HCEC 1CT (cell line): ENCODE data around the gene NTRK2.

Source experiments
- DNase-seq: peaks from one replicate; pipeline ENCODE4 v3.0.0-alpha.2; 2017

The NTRK2 gene

DNA sequence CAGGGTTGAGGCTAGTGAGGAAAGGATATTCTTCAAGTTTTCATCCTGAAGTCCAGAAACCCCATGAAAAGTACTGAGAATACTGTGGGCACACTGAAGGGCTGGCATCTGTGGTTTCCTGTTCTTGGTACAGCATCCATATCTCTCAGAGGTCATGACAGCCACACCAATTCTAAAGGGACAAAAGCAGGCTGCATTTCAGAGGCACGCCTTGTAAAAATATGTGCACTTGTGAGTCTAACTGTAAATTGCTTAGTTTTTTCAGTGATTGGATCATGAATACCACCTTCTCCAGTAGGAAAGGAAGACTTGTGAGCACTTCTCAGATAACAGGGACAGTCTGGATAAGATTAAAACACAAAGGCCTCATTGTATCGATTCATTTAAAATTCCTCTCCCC, 230.9 kb downstream of the NTRK2 start:
- no peak for DNase-seq

DNA sequence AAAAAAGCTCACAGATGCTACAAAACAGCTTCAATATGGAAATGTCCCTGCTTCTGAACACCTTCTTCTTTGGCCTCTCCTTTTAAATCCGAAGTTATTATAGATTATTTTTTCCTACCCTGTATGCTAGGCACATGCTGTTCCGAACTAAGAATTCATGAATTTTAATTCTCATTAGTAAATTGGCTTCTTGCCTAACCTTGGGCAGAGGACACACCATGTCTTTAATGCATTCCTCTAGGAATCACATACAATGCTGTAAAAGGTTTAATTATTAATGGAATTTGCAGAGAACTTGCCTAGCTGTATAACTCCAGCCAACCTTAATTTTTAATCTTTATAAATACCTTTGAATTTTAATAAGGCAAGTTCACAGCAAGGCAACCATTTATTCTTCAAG, 234.4 kb downstream of the NTRK2 start:
- DNase-seq: no peak

DNA sequence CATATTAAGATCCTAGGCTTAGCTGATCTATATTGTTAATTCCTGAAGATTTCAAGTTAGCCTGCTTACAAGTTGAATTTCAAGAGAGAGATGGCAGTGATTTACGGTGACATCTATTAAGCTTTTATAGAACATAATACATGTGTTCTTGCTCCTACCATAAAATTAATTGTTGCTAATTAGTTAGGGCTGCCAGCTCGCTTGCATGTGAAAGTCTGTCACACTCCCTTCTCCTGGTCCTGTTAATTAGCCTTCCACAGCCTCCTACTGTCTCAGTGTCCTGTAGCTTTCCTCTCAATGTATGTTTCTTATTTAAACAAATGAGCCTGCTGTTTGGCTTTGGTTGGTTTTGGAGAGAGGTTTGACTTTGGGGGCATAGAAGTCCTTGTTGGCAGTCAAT, 247.2 kb downstream of the NTRK2 start:
- DNase-seq: no peak

DNA sequence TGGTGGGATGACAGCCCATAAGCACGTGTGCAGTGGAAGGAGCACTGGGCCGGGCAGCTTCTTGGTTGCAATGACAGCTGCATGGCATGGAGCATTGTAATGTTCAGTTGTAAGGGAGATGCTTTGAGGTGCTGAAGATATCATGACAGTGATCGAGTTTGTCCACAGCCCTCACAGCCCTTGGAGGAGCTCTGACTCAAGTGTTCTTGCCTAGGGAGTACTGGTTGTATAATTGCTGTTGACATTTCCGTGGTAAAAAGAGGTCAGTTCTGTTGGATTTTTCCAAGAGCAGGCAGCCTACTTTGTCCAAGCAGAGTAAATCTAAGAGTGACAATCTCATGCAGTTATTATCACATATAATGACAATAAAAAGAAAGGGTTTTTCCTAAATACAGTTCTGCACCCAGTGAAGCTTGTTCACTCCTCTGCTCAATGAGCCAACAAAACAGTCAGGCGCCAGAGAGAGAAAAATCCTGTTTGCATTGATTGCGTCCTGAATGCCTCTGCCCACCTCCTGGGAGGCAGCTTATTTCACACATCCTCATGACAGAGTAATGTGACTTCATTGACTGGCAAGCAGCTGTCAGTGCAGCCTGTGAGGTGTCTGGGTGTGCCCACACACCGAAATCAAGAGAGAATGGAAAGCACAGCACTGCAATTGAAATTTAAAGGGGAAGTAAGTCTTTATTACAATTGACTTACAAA, 248.0 kb downstream of the NTRK2 start:
- no peak for DNase-seq

DNA sequence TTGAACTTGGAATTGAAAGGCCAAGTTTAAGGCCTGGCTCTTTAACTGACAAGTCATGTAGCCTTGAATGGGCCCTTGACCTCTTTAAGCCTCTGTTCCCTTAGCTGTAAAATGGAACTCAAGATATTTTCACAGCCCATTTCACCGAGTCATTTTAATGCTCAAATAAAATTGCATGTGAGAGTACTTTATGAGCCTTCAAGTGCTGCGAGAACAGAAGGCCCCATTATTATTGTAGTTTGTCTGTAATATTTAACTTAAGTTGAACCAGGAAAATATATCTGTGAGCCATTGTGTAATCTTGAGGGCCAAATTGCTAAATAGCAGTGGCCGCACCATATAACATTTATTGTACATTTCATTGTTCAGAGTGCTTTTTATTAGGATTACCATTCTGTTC, 249.9 kb downstream of the NTRK2 start:
- no peak for DNase-seq

DNA sequence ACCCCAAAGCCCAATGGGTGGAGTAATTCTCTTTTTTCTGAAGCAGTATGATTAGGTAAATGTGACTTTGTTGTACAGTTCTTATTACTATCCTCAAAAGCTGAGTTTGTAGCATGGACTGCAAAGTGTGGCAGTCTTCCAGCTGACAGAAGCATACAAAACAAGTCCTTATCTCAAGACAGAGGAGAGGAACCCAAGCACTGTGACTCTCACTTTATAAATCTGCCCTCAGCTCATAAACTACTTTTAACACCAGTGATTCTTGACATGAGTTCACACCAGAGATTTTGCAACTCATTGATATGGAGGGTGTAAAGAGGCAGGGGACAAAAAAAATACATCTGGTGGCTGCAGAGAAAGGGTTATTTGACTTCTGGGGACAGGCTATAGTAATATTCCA, 251.6 kb downstream of the NTRK2 start:
- no peak for DNase-seq

DNA sequence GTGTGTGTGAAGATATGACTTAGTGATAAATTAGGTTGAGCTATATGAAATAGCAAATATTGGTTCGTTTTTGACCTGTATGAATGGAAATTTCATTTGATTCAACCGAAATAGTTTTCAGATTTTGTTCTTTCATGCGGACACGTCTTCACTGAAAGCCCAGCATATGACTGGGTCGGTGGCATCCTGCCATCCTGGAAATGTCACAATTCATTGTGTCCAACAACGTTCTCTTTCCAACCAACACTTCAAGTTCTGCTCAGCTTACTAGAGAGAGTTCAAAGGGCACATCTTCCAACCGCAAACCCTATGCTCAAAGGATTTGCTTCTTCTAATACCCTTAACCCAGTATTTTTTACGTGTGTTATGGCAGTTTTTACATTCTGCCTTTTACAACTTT, 252.5 kb downstream of the NTRK2 start:
- no peak for DNase-seq

DNA sequence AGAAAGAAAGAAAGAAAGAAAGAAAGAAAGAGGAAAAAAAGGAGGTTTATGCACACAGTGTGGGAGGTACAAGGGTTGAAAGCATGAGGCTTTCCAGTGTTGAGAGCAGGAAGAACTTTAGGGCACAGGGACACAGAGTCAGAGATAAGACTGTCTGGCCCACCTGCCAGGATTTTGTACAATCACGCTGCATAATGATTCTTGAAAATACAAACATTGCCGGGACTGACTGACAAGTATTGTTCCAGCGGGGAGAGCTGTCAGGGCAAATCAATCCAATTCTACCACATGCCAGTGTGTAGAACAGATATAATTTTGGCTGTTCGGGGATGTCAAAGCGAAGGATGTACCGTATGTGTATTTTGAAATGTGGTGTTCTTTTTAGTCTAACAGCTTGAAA, 254.7 kb downstream of the NTRK2 start:
- DNase-seq: no peak

DNA sequence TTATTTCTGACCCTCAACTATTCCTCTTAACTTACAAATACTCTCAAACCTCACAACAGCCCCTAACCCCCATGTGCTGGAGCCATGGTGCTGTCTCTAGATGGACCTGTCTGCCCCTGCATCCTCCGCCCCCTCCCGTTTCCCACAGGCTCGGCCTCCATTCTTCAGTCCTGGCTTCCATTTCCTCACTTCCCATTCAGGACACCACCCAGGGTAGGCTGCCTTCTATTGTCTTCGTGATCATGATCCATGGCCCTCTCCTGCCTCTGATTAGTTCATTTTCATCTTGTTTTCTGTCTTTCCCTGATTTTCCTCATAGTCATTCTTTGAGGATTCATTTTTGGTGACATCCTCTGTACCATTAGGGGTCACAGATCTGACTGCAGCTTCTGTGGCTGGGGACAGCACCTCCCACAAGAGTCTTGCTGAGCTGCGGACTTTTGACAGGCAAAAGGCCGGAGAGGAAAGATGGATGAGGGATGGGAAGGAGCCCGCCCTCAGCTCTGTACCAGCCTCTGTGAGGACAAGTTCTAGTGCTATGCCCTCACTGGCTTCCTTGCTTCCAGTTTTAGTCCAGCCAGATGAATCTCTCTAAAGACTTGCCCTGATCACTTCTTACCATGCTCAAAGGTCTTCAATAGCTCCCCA, 255.8 kb downstream of the NTRK2 start:
- DNase-seq: no peak

DNA sequence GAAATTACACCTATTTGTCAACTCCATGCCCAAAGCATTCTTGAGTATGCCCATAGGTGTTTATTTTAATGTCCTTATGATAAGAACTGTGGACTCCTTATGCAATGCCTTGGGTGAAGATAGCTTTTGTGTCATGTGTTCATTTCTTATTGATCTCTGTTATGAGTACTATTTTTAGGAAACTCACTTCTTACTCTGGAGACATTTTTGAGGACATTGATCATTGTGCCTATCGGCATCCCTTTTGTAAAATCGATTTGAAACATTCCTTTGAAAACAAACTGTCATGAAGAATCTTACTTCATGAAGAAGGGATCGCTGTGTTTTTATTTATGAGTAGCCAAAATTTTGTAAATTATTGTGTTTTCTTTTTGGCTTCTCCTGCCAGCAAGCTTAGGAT, 257.3 kb downstream of the NTRK2 start:
- DNase-seq: no peak

DNA sequence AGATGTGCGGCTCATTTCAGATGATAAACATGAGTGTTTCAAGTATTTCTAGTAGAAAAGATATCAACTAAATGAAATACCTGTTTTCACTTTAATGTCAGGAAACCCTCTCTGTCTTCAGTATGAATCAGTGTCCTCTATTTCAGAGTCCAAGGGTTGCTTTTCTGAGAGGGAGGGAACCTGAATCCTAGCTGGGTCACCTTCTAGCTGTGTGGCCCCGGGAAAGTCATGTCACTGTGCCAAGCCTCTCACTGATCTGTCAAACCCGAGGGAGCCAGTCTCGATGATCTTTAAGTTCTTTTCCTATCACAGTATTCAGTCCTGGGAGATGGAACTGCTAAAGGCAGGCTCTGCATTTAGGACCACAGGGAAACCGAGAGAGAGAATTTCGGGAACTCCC, 258.9 kb downstream of the NTRK2 start:
- DNase-seq: no peak

DNA sequence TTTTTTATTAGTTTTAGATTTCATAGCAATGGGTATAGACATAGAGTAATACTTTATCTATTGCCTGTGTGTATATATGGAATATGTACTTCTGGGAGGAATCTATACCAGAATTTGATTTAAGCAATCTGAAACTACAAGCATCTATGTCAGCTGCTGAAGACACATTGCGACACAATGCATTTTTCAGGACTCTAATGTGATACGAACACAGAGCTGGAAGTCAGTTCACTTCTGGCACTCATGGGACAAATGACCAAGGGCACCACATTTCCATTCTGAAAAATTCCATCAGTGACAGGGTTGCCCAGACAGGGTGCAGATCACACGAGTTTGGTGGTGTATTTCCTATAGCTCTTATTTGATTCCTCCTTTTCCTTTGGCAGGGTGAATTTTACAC, 259.5 kb downstream of the NTRK2 start:
- no peak for DNase-seq

DNA sequence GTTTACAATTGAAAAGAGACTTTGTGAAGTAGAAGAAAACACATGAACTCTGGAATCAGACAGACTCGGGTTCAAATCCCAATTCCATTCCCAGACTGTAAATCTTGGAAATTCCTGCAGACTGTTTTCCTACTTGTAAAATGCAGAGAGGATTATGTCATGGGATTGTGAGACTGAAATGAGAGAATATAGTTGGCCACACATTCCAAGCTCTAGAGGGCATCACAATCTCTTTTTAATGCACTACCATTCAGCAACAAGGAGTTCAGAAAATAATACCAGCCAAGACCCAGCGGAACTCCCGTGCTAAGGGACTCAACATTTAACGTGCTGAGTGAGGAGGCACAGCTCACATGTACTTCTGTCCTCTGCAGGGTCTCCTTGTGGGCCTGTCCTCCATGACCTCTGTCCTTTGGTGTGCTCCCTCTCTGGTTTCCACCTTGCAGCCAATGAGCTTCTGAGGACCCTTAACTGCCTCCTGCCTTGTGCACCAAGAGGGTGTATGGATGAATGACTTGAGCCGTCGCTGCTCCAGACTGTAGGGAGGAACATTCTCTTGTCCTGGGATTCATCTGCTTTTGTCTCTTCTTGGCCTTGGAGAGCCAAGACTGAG, 263.5 kb downstream of the NTRK2 start:
- no peak for DNase-seq

DNA sequence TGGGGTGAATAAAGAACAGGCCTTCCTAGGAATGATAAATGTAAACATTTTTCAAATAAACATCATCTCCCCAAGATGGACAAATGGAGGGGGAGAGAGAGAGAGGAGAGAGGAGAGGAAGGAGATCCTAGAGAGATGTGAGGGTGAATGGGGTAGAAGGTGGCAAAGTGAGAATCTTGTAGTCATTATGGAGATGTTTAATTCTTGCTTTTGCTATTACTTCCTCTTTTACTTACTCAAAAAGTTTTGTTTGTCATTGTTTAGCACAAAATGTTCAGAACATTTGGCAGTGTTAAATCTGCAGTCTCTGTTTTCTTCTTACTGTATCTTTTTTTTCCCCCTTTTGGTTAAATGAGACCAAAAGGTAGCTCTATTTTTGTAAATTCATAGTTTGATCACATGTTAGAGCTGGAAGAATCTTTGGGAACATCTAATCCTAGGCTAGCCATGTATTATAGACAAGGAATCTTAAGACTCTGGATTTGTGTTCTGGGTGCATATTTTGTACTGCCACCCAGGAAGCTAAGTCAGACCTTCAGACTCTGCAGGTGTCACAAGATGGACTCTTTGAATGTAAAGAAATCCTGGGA, 266.1 kb downstream of the NTRK2 start:
- no peak for DNase-seq

DNA sequence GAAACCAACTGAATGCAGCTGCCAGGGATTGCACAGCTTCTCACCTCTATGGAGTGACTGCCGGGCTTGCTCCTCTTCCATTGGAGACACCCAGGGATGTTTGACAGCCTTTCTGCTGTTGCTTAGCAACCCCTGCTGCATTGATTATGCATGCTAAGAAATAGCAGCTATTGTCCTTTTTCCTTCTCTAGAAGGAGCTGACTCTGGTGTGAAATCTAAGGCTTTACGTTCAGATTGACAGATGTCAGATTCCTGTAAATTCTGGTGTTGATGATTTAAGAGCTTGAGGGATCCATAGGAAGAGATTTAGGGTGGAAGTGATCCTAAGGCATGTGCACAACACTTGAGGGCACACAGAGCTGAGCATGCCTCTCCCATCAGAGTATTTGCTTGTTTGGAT, 267.7 kb downstream of the NTRK2 start:
- no peak for DNase-seq

DNA sequence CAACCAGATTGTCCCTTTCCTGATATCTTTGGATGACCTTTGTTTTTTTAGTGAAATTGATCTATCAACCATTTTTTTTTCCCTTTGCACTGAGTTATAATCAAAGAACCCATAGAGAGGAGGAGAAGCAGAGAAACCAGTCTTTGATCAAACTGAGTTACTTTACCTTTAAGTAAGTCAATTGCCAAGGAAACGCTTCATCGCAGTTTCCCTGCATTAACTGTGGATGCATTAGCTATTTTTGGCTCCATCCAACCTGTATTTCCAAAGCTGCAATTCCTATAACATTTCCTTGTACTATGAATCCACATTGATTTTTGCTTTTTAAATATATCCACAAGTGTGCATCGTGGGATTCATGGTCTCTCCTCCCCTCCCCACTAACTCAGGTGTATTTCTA, 268.1 kb downstream of the NTRK2 start:
- DNase-seq: no peak

DNA sequence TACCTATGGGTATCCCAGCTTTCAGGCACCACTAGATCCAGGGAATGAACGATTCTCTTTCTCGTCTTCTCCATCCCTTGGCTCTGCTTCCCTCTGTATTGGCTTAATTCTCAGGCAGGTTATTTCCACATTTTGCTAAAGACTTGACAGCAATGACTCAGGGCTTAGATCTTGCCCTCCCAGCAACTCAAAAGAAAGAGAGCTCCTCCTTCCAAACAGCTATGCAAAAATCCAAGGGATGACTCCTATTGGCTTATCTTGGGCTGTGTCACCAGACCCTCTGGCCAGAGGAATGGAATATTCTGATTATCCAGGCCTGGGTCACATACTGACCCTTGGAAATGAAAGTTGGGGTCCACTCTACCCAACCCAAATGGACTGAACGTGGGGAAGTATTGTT, 270.2 kb downstream of the NTRK2 start:
- no peak for DNase-seq

DNA sequence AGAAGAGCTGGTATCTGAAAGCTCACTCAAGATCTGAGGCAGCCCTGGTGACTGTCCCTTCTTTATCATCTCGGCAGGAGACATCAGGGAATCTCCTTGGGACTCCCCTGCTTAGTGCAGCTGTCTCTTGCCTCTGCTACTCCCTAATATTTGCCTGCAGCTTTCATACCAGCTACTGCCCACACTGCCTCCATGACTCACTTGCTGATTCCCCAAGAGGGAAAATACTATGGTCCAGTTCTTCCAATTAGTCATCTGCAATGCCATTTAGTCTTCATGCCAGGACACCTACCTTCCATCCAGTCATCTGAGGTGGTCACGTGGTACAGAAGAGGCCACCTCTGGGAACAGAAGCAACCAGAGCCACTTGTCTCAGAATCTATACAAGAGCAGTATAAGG, 270.8 kb downstream of the NTRK2 start:
- DNase-seq: no peak

DNA sequence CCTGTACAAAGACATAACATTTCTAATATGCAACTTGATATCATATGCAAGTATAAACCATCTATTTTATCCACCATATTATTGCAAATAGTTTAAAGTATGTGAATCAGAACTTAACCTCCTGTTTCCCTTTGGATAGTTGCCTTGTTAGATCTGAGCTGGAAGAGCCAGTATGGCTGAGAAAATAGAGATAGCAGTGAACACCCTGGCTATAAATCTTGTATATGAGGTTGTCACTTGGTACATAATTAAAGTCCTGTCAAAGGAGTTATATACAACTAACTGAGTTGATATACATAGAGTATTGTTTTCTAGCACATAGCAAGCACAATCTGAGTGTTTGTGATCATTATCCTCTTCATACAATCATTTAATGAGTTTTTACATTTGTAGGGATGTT, 272.3 kb downstream of the NTRK2 start:
- DNase-seq: no peak

DNA sequence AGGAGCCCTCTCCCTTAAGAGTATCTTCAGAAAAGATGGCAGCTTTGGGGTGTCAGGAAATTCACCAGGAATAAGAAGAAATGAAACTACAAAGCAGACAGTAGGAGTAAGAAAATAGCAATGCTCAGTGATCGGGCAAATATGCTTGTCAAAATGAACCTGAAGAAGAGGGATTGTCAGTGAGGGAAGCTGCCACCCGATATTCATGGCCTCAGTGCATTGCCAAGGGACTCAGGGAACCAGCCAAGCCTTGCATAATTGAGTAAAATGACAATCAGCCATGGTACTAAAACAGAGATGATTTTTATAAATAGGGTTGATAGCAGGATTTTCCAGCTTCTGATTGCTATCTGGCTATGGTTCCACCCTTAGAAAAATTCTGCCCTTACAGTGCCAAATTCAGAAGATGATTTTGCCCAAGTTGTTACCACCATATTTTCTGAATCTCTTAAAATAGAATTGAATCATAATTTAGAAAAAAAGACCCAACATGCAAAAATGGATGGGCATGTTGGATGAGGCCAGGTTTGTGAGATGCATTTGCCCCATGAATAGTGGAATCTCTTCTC, 274.0 kb downstream of the NTRK2 start:
- DNase-seq: no peak

DNA sequence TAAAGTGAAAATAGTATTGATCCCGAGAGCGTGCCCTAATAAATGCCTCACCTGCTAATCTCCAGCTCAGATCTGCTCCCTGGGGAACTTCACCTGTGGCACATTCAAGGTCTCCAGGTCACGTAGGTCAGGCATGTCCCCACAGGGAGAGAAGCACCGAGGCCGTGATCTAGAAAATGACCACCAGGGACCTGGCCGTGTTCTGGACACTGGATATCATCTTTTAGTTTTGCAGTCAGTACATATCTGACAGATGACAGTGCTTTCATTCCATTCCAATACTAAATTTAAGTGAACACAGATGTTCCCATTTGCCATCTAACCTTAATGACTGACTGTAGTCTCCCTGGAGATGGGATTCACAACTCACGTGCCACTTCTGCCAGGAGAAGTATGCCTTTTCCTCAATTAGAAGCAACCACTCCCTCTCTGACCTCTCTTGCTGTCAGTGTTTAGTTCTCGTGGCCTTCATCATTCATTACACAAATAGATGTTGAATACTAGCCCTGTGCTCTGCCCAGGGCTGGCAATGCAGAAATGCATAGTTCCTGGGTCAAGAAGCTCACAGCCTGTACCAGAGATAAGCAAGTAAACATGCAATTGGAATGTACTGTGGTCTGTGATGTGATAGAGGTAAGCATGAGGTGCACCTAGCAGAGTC, 276.5 kb downstream of the NTRK2 start:
- DNase-seq: no peak

DNA sequence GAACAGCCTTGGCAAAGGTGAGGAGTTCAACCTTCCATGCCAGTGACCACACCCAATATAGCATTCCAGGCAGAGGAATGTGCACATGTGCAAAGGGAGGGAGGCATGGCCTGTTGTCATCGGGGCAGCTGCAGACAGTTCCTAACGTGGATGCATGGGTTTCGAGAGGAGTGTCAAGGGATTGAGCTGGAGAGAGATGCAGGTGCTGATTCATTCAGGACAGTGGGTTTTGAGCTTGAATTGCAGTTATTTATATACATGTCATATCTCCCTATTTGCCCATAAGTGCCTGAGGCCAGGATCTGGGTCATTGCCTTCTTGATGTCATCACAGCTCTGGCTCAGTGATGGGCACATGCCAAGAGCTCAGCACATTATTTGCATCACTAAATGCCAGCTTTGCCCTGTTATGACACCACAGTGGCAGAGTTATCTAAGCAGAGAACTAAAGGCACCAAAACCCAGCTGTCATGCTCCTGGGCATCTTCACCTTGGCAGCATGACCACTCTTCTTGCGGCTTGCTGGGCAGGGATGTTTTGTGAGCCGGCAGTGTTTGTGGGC, 278.0 kb downstream of the NTRK2 start:
- DNase-seq: no peak

DNA sequence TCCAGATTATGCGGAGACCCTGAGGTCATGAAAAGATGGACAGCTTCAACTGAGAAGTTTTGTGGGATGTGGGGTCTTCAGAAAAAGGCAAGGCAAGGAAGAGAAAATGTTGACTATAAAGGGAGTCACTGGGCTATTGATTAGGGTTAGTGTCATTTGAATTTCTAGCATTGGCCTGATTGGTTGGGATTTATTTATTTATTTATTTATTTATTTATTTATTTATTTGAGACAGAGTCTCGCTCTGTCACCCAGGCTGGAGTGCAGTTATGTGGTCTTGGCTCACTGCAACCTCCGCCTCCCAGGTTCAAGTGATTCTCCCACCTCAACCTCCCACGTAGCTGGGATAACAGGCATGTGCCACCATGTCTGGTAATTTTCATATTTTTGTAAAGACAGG, 279.7 kb downstream of the NTRK2 start:
- no peak for DNase-seq
